PC-9 (cell line): Measurements from ENCODE around the gene PACRG. TPM values are rescaled to one million over a fixed set of nuclear protein-coding genes. Genes with fewer than 3 reads are reported as not detected.

ENCODE experiments used
- BruUV-seq: library from RNA; stranded (reverse); fragments of 400-500 nt; replicated peaks from 2 replicates; lab custom pipeline; 2021; lab: Mats Ljungman, UMichigan
- CTCF ChIA-PET: fragments of 300-600 bp; sonication (Branson Sonifier 250); formaldehyde crosslinking; loops from one replicate; lab custom pipeline; 2022; ENCODE audit warnings: antibody characterized with exemption; lab: Charles Lee
- POLR2A ChIA-PET: fragments of 300-600 bp; sonication (Branson Sonifier 250); formaldehyde crosslinking; loops from one replicate; lab custom pipeline; 2022; ENCODE audit warnings: antibody characterized with exemption; ENCODE audit not compliant: unreplicated experiment; lab: Charles Lee
- DNase-seq, 2 experiments: peaks; one replicate each; pipeline versions ENCODE4 v3.0.0 to v3.0.0-alpha.2; 2015 to 2022; ENCODE audit warnings: mixed read lengths in 1 of 2
- H2AFZ ChIP-seq: fragments of 200-600 bp; sonication (generic); 2 replicates; pipeline ENCODE4 v1.8.1; 2017; ENCODE audit warnings: antibody characterized with exemption
- H3F3A ChIP-seq: fragments of 200-600 bp; sonication (generic); 2 replicates; pipeline ENCODE4 v1.8.1; 2017; ENCODE audit warnings: antibody characterized with exemption, mild to moderate bottlenecking, low read depth; ENCODE audit not compliant: insufficient read depth
- H3K27ac ChIP-seq: fragments of 200-600 bp; sonication (generic); 2 replicates; pipeline ENCODE4 v1.6.1; 2016; ENCODE audit warnings: mixed run types
- H3K27me3 ChIP-seq: fragments of 200-600 bp; sonication (generic); 2 replicates; pipeline ENCODE4 v1.6.1; 2016; ENCODE audit warnings: low read depth, mixed run types; ENCODE audit not compliant: insufficient read depth
- H3K36me3 ChIP-seq: fragments of 200-600 bp; sonication (generic); 2 replicates; pipeline ENCODE4 v1.6.1; 2016; ENCODE audit warnings: low read depth, mixed run types
- H3K4me1 ChIP-seq: fragments of 200-600 bp; sonication (generic); replicated peaks from 2 replicates; pipeline ENCODE4 v1.6.1; 2016; ENCODE audit warnings: mixed run types; ENCODE audit not compliant: insufficient read depth
- H3K4me2 ChIP-seq: fragments of 200-600 bp; sonication (generic); 2 replicates; pipeline ENCODE4 v1.6.1; 2017; ENCODE audit warnings: mixed run types
- H3K4me3 ChIP-seq: fragments of 200-600 bp; sonication (generic); 2 replicates; pipeline ENCODE4 v1.6.1; 2016; ENCODE audit warnings: mixed run types
- H3K79me2 ChIP-seq: fragments of 200-600 bp; sonication (generic); 2 replicates; pipeline ENCODE4 v1.6.1; 2017; ENCODE audit warnings: low read depth, mixed run types
- H3K9me2 ChIP-seq: fragments of 200-600 bp; sonication (generic); 2 replicates; pipeline ENCODE4 v1.8.1; 2017; ENCODE audit warnings: mild to moderate bottlenecking; ENCODE audit not compliant: insufficient read depth
- H3K9me3 ChIP-seq: fragments of 200-600 bp; sonication (generic); 2 replicates; pipeline ENCODE4 v1.8.1; 2016; ENCODE audit warnings: low read depth; ENCODE audit not compliant: insufficient read depth
- H4K20me1 ChIP-seq: fragments of 200-600 bp; sonication (generic); 2 replicates; pipeline ENCODE4 v1.8.1; 2017; ENCODE audit not compliant: insufficient read depth
- EZH2 ChIP-seq: fragments of 200-600 bp; sonication (generic); IDR thresholded peaks from 2 replicates; pipeline ENCODE4 v1.8.0; 2017; ENCODE audit warnings: antibody characterized with exemption, low read depth
- intact Hi-C: fragments of 100-400 bp; cut with micrococcal nuclease; formaldehyde crosslinking; loops from one replicate; pipeline ENCODE4 v1.10.0; 2022; ENCODE audit not compliant: unreplicated experiment
- total RNA-seq: library from RNA; stranded (reverse); gene quantifications from 2 replicates; pipeline ENCODE4 v1.2.3, GENCODE V29; 2021
- TF ChIP-seq, protein P1 (sequence below): fragments of 200-600 bp; sonication (generic); conservative IDR thresholded peaks from 2 replicates; pipeline ENCODE4 v1.6.1; 2017; ENCODE audit warnings: mixed run types, antibody characterized with exemption, mild to moderate bottlenecking, moderate library complexity

PACRG gene
- total RNA-seq, 1 experiment from 2014 or later = not detected

DNA sequence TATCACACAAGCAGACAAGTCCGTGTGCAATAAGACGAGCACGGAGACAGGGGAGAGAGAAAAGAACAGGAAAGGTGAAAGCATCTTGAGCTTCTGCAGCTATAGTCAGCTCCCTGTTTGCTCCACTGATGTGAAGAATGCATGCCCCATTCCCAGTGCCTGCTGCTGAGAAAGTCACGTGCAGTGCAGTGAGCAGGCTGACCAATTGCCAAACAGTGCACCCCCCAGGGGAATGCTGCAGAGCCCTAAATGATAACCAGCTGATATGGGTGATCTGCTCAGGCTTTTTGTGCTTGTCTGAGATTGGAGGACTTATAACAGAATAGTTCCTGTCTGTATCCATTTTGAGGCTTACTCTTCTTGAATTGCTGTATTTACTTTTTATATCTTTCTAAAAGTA, 121.5 kb downstream of the PACRG start:
- H3K4me1 ChIP-seq = no peaks in the 10 kb centered on the region
- H3K79me2 ChIP-seq = no peaks in the 10 kb centered on the region
- no peaks in the 10 kb centered on the region for H3K36me3 ChIP-seq
- no peak for DNase-seq
- H3K4me2 ChIP-seq = no peak overlapping the region
- H3K4me3 ChIP-seq = no peak overlapping the region
- H3F3A ChIP-seq = no peaks in the 10 kb centered on the region
- H3K27me3 ChIP-seq = peaks cover 32% of the 10 kb centered on the region
- no TSS peak for BruUV-seq
- H2AFZ ChIP-seq = no peak overlapping the region
- H3K27ac ChIP-seq = no peak overlapping the region
- intact Hi-C loops = no loop called here
- no peaks in the 10 kb centered on the region for H3K9me3 ChIP-seq
- CTCF ChIA-PET = no interaction called here
- POLR2A ChIA-PET = no interaction called here
- TF ChIP-seq, protein P1, sequence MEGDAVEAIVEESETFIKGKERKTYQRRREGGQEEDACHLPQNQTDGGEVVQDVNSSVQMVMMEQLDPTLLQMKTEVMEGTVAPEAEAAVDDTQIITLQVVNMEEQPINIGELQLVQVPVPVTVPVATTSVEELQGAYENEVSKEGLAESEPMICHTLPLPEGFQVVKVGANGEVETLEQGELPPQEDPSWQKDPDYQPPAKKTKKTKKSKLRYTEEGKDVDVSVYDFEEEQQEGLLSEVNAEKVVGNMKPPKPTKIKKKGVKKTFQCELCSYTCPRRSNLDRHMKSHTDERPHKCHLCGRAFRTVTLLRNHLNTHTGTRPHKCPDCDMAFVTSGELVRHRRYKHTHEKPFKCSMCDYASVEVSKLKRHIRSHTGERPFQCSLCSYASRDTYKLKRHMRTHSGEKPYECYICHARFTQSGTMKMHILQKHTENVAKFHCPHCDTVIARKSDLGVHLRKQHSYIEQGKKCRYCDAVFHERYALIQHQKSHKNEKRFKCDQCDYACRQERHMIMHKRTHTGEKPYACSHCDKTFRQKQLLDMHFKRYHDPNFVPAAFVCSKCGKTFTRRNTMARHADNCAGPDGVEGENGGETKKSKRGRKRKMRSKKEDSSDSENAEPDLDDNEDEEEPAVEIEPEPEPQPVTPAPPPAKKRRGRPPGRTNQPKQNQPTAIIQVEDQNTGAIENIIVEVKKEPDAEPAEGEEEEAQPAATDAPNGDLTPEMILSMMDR = no peak
- no peak for TF ChIP-seq EZH2
- H3K9me2 ChIP-seq = no peaks in the 10 kb centered on the region
- no peaks in the 10 kb centered on the region for H4K20me1 ChIP-seq

DNA sequence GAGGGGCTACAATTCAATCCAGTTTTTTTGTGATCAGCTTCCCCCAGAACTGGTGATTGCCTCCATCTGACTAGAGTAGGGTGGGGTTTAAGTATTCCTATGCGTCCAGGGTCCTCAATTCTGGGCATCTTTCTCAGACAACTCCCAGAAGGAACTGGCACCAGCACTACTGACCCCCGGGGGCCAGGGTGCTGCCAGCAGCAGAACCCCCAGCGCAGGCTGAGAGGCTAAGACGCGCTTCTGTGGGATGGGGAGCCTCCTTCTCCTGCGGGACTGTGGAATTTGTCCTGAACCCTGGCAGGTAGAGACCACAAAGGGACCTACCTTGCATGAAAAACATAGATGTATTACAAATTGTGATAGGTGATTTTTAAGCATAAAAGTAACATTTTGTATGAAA, 124.4 kb downstream of the PACRG start:
- TF ChIP-seq EZH2 = no peak
- TF ChIP-seq, protein P1 = no peak
- intact Hi-C loops = no loop called here
- ChIA-PET POLR2A (no interaction called here), CTCF (no interaction called here)
- Histone ChIP-seq H3K9me2 (no peaks in the 10 kb centered on the region), H3F3A (no peaks in the 10 kb centered on the region), H2AFZ (no peak overlapping the region), H3K27me3 (peaks cover 35% of the 10 kb centered on the region), H3K79me2 (no peaks in the 10 kb centered on the region), H3K4me3 (no peak overlapping the region), H3K4me2 (no peak overlapping the region), H3K27ac (no peak overlapping the region), H4K20me1 (no peaks in the 10 kb centered on the region), H3K36me3 (no peaks in the 10 kb centered on the region), H3K9me3 (no peaks in the 10 kb centered on the region), H3K4me1 (no peaks in the 10 kb centered on the region)
- DNase-seq = no peak
- no TSS peak for BruUV-seq

DNA sequence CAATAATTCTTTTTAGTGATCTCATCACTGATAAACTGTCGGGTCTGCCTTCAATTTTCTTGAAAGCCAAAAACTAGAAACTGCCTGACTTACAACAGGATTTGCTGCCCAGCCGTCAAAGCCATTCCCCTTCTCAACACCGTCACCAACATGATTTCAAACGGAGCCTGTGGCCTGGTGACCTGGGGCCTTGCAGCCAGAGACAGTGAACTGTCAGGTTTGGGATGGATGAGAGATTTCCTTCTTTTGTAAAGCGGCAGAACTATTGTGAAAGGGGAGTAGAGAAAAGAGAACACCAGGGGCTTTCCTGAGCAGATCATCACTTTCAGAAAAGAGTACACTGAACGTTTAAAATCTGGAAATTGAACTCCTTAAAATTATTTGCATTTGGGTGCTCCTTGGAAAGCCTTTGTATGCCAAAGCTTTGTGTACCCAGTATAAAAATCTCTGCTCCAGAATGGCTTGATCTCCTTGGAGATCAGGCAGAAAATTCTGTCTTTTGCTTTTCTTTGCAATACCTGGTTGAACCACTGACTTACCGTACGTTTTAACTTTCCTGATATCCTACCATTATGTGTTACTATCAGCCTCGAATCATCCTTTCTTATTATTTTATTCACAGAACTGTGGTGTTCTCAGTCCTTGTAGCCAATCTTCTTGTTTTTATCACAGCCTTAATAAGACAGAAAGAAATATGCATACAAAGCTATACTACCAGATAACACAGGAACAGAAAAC, 125.2 kb downstream of the PACRG start:
- no peaks in the 10 kb centered on the region for H3K36me3 ChIP-seq
- TF ChIP-seq, protein P1 = no peak
- TF ChIP-seq EZH2 = no peak
- ChIA-PET CTCF (no interaction called here), POLR2A (no interaction called here)
- H3K4me3 ChIP-seq = no peak overlapping the region
- intact Hi-C loops = no loop called here
- H4K20me1 ChIP-seq = no peaks in the 10 kb centered on the region
- no peak for DNase-seq
- peaks cover 30% of the 10 kb centered on the region for H3K27me3 ChIP-seq
- no peak overlapping the region for H2AFZ ChIP-seq
- H3K9me2 ChIP-seq = no peaks in the 10 kb centered on the region
- no TSS peak for BruUV-seq
- H3K9me3 ChIP-seq = no peaks in the 10 kb centered on the region
- H3F3A ChIP-seq = no peaks in the 10 kb centered on the region
- no peaks in the 10 kb centered on the region for H3K4me1 ChIP-seq
- no peak overlapping the region for H3K27ac ChIP-seq
- H3K4me2 ChIP-seq = no peak overlapping the region
- H3K79me2 ChIP-seq = no peaks in the 10 kb centered on the region
